Activated T-cell treated with anti-CD3 and anti-CD28 coated beads, Interleukin-2, amount 50 U/mL, for 72 hours (primary cell): ENCODE data around the gene AHCYL2. TPM values are rescaled to one million over a fixed set of nuclear protein-coding genes. Genes with fewer than 3 reads are reported as not detected.

Source experiments
- ATAC-seq, 2 donors: fragments of 150-1000 bp; cut with Tn5 transposase; replicated peaks in 1 of 2; 2 replicates each; pipeline ENCODE4 v1.10.0; 2021; ENCODE audit warnings: moderate library complexity in 2 of 2, mild to moderate bottlenecking in 1 of 2
- DNase-seq, 2 donors: peaks; one replicate each; pipeline ENCODE4 v3.0.0; 2021 to 2022; ENCODE audit warnings: mixed read lengths in 1 of 2
- H3K27ac Mint-ChIP-seq: one replicate; pipeline ENCODE4 v1.8.0; 2022; ENCODE audit warnings: mild to moderate bottlenecking, moderate library complexity, mixed read lengths
- H3K27me3 Mint-ChIP-seq: one replicate; pipeline ENCODE4 v1.8.0; 2022; ENCODE audit warnings: low read depth, mixed read lengths
- H3K36me3 Mint-ChIP-seq, 2 donors: one replicate each; pipeline ENCODE4 v1.8.0; 2022; ENCODE audit warnings: mixed read lengths in 2 of 2, mild to moderate bottlenecking in 1 of 2; ENCODE audit not compliant: insufficient read depth in 2 of 2
- H3K4me1 Mint-ChIP-seq: one replicate; pipeline ENCODE4 v1.8.0; 2022; ENCODE audit warnings: low read depth, mixed read lengths
- H3K4me3 Mint-ChIP-seq, 2 donors: one replicate each; pipeline ENCODE4 v1.8.0; 2022; ENCODE audit warnings: mild to moderate bottlenecking in 2 of 2, mixed read lengths in 2 of 2, moderate library complexity in 2 of 2
- H3K9me3 Mint-ChIP-seq, 2 donors: one replicate each; pipeline ENCODE4 v1.8.0; 2022; ENCODE audit warnings: mixed read lengths in 2 of 2
- total RNA-seq, 2 donors: library from RNA; stranded (reverse); gene quantifications; one replicate each; pipeline ENCODE4 v1.2.3, GENCODE V29; 2022

AHCYL2 gene
- total RNA-seq, result 10 to 100 TPM; 40.8 to 44.8 TPM

DNA sequence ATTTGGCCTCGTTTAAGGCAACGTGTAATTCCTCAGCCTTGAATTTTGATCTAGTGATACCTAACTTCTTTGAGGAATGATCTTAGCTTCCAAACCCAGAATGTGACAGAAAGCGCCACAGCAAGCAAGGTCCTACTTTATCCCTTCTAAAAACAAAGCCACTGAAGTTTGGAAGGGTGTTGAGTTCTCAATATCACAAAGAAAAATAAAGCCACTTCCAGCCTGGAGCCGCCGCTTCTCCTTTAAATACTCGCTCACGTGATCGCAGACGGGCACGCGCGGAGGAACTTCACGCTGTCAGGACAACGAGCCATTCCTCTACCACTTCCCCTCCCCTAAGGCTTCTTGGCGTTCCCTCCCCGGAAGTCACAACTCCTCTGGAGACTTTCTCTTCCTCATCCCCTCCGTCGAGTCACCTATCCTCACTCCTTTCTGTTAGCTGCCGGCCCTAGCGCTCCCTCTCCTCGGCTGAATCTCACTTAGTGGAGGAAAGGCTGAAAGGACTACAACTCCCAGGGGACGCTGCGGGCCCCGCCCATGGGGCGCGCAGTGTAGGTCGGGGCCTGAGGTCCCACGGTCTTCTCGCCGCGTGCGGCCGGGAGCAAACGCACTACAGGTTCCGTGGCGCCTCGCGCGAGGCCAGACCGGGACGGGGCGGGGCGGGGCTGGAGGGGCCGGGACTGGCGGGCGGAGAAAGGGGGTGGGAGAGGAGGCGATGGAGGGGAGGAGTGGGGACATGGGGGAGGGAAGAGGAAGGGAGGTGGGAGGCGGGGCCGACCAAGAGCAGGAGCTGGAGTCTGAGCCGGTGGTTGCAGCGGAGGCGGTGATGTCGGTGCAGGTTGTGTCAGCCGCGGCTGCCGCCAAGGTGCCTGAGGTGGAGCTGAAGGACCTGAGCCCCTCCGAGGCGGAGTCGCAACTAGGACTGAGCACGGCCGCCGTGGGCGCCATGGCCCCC is at the start of gene AHCYL2:
TSS of gene AHCYL2 (plus strand) at position 780 of the 955 bp plus-strand sequence.
- Mint-ChIP-seq H3K27ac (peak within 1 kb of the TSS; percentile 84), H3K4me1 (peaks cover 48% of the 10 kb centered on the region), H3K36me3 (no peaks in the 10 kb centered on the region), H3K4me3 (peak within 1 kb of the TSS; percentile 93 to 96), H3K27me3 (no peaks in the 10 kb centered on the region), H3K9me3 (no peaks in the 10 kb centered on the region)
- peak; percentile 93 to 94 for ATAC-seq
- peak; percentile 94 to 95 for DNase-seq

DNA sequence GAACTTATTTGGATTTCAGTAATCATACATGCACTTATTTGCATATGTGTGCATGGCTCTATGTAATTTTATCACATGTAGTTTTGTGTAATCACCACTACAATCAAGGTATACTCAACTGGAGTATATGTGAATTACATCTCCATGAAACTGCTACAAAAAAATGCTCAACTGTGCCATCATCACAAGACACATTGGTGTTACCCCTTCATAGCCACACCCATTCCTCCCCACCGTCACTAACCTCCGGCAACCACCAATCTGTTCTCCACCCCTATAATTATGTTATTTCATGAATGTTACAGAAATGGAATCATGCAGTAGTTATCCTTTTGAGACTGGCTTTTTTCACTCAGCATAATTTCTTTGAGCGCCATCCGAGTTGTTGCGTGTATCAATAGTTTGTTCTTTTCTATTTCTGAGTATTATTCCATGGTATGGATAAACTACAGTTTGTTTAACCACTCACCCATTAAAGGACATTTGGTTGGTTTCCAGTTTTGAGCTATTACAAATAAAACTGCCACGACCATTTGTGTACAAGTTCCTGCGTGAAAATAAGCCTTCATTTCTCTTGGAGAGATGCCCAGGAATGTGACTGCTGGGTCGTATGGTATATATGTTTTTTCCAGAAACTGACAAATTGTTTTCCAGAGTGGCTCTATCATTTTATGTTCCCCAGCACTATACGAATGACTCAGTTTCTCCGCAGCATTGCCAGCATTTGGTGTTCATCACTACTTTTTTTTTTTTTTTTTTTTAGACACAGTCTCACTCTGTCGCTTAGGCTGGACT is 47.7 kb upstream of the AHCYL2 start:
- Mint-ChIP-seq H3K4me1 (no peaks in the 10 kb centered on the region), H3K4me3 (no peak overlapping the region), H3K27ac (no peak overlapping the region), H3K9me3 (no peaks in the 10 kb centered on the region), H3K36me3 (no peaks in the 10 kb centered on the region), H3K27me3 (peaks cover 30% of the 10 kb centered on the region)
- DNase-seq (no peak), ATAC-seq (no peak)

DNA sequence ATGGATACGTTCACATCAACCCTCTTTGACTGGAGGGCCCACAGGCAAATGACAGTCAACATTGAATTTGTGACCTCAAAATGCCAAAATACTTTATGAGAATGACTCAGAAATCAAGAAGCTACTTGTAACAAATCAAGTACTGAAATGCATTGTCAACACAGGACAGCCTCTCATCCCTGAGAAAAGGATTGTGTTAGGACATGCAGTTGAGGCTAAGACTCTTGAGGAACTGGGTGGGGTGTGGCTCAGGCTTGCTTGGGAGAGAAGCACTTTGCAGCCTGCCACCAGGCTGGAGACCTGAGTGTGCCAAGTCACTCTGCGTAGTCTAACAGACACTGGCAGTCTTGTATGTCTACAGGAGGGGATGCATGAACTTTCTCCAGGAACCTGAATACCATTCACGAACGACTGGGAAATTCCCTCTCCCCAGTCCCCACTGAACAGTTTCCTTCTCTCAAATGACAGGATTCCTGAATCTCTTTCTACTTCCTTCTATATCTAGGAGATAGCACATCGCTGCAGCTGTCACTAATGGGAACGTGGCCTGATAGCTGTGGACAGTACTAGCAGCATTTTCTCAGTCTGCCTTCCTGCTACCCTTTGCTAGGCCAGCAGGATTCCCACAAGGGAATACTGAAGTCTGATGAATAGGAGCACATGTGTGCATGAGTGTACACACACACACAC is 39.7 kb upstream of the AHCYL2 start:
- Mint-ChIP-seq H3K36me3 (no peaks in the 10 kb centered on the region), H3K27me3 (peaks cover 49% of the 10 kb centered on the region), H3K27ac (no peak overlapping the region)

DNA sequence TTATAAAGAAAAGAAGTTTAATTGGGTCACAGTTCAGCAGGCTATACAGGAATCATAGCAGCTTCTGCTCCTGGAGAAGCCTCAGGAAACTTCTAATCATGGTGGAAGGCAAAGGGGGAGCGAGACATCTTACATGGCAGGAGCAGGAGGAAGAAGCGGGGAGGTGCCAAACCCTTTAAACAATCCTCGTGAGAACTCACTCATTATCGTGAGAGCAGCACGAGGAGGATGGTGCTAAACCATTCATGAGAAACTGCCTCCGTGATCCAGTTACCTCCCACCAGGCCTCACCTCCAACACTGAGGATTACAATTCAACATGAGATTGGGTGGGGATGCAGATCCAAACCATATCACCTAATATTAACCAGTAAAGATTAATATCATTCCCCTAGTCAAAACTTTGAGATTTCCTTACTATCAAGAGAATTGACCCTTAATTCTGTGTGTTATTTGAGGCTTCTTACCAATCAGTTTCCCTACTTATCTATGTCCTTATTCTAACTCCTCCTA is 38.0 kb upstream of the AHCYL2 start:
- Mint-ChIP-seq H3K9me3 (no peaks in the 10 kb centered on the region), H3K27ac (no peak overlapping the region), H3K4me3 (no peak overlapping the region), H3K36me3 (no peaks in the 10 kb centered on the region), H3K27me3 (peaks cover 50% of the 10 kb centered on the region), H3K4me1 (peaks cover 8% of the 10 kb centered on the region)
- DNase-seq (no peak), ATAC-seq (no peak)

More for the DNA sequence above, 39.7 kb upstream of the AHCYL2 start:
- DNase-seq (no peak), ATAC-seq (no peak)
- Mint-ChIP-seq H3K4me1 (peaks cover 8% of the 10 kb centered on the region), H3K9me3 (no peaks in the 10 kb centered on the region), H3K4me3 (no peak overlapping the region)

DNA sequence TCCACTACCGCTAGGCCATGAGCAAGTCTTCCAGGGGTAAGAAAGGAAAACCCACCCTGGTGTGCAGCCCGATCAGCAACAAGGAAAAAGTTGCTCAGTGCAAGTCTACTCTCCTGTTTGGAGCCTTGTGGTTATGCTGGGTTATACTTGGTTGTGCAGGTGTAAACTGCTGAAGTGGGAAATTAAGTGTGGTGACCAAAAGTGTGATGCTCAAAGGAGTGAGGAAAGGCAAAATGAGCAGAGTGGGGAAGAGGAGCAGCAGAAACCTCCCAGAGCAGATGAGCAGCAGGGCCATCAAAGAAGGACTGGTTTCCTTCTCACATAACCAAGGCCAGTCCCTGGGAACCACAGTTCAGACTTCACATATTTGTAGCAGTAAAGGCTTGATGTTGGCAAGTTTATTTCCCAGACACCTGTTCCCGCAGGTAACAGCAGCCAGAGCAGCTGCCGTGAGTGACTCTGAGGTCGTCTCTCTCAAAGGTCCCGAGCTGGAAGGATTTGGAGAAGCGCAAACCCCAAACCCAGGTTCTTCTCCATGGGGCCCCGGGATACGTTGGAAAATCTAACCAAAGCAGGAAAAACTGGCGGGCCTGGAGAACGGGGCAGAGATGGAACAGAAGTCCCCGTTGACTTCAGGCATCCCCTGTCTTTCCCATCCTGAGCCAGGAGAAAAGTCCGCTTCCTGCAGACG is 37.0 kb upstream of the AHCYL2 start:
- ATAC-seq (no peak), DNase-seq (no peak)
- H3K9me3 Mint-ChIP-seq, result no peaks in the 10 kb centered on the region
- H3K4me3 Mint-ChIP-seq, result peak overlapping the region; percentile 66 to 81
- peaks cover 8% of the 10 kb centered on the region for H3K4me1 Mint-ChIP-seq
- H3K27ac Mint-ChIP-seq, result no peak overlapping the region
- H3K27me3 Mint-ChIP-seq, result peaks cover 60% of the 10 kb centered on the region
- H3K36me3 Mint-ChIP-seq, result no peaks in the 10 kb centered on the region

DNA sequence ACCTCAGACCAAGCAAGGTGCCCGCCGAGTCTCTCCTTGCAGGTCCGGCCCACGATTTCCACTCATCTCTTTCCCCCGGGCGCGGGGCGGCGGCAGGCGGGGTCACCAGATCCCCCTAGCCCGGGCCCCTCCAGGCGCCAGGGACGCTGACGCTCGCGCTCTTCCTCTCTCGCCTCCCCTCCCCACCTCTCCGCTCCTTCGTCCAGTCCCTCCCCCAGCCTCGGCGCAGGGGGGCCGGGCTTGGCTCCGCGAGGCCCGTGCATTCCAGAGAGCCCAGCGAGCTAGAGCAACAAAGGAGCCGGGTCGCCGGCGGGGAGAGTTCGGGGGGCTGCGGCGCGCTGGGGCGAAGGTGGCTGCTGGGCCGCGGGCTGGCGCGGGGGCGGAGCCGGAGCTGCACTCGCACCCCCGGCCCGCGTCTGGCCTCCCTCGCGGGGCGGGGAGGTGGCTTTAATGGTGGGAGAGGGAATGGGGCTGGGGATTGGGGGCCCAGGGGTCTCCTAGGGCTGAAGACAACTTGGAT is 36.4 kb upstream of the AHCYL2 start, which contains the start of gene SMO:
TSS of gene SMO (plus strand) at position 262 of the 520 bp plus-strand sequence. CDS start 519 bp downstream, outside the sequence.
- H3K36me3 Mint-ChIP-seq, result no peaks in the 10 kb centered on the region
- H3K4me1 Mint-ChIP-seq, result peaks cover 8% of the 10 kb centered on the region
- peaks cover 64% of the 10 kb centered on the region for H3K27me3 Mint-ChIP-seq
- ATAC-seq, result peak; percentile 56 to 75
- H3K27ac Mint-ChIP-seq, result no peak within 1 kb of the TSS
- H3K4me3 Mint-ChIP-seq, result peak within 1 kb of the TSS; percentile 72 to 81
- peak; percentile 29 to 45 for DNase-seq
- H3K9me3 Mint-ChIP-seq, result no peaks in the 10 kb centered on the region

DNA sequence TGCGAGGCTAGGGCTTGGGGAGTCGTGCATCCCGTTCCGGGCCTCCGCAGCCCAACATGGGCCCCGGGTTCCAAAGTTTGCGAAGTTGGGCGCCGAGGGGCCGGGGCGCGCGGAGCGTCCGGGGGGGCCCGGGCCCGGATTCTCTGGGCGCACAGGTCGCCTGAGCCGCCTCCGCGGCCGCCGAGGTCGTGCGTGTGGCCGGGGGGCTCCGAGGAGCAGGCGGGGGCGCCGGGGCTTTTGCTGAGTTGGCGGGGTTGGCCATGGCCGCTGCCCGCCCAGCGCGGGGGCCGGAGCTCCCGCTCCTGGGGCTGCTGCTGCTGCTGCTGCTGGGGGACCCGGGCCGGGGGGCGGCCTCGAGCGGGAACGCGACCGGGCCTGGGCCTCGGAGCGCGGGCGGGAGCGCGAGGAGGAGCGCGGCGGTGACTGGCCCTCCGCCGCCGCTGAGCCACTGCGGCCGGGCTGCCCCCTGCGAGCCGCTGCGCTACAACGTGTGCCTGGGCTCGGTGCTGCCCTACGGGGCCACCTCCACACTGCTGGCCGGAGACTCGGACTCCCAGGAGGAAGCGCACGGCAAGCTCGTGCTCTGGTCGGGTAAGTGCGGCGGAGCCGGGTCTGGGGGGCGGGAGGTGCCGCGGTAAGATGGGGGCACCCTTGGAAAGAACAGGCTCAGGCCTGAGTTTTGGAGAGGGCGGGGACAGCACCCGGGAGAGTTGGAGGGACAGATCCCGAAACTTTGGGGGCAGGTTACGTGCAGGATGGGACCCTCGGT is 35.8 kb upstream of the AHCYL2 start:
- Mint-ChIP-seq H3K9me3 (no peaks in the 10 kb centered on the region), H3K36me3 (no peaks in the 10 kb centered on the region), H3K27ac (no peak overlapping the region), H3K27me3 (peaks cover 64% of the 10 kb centered on the region), H3K4me3 (peak overlapping the region; percentile 72 to 81), H3K4me1 (peaks cover 8% of the 10 kb centered on the region)
- ATAC-seq, result peak; percentile 60 to 64
- DNase-seq, result peak in 1 of 2 donors; percentile 15

DNA sequence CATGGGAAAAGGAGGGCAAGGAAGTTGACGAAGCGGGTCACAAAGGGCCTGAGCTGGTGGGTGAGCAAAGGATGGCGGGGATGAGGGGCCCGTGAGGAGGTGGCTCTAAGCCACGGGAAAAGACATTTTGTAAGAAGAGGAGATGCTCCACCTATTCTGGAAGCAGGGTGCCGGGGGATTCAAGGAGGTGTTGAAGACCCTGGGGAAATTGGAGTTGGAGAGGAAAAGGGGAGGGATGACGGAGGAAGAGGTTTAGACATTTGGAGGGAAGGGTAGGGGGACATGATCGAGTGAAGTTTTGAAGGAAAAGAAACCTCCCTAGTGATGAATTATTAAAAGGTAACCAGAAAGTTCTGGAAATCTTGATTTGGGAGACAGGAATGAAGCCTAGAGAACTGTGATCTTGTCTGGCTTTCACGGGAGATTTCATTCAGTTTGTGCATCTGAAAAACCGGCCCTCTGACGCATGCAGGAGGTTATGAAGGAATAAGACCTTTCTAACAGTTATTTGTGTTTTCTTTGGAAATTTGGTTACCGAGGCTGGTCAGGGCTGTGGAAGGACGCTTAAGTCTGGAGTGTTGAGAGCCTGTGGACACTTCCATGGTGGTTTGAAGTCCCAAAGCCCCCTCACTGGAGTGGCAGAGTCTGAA is 35.0 kb upstream of the AHCYL2 start:
- peaks cover 64% of the 10 kb centered on the region for H3K27me3 Mint-ChIP-seq

DNA sequence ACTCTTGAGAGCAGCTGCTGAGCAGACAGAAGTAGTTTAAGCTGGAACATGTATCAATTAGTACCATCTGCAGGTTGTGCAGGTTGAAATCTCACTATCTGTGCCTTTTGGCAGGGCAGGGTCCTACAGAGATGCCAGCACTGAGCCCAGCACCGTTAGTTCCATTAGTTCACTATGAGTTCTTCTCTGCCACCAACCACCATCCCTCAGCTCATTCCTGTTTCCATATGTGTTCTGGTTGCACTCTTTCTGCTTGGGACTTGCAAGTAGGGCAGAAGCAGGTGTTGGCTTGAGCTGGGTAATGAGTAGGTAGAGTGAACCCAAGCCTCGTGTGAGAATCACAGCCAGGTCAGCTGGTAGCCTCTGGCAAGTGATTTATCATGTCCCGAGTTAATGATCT is 33.6 kb upstream of the AHCYL2 start:
- DNase-seq, result no peak
- peaks cover 8% of the 10 kb centered on the region for H3K4me1 Mint-ChIP-seq
- ATAC-seq, result no peak
- H3K36me3 Mint-ChIP-seq, result no peaks in the 10 kb centered on the region
- H3K27me3 Mint-ChIP-seq, result peaks cover 54% of the 10 kb centered on the region
- no peak overlapping the region for H3K27ac Mint-ChIP-seq
- no peak overlapping the region for H3K4me3 Mint-ChIP-seq
- no peaks in the 10 kb centered on the region for H3K9me3 Mint-ChIP-seq

More for the DNA sequence above, 35.0 kb upstream of the AHCYL2 start:
- H3K36me3 Mint-ChIP-seq, result no peaks in the 10 kb centered on the region
- H3K4me1 Mint-ChIP-seq, result peaks cover 8% of the 10 kb centered on the region
- ATAC-seq, result no peak
- no peak overlapping the region for H3K27ac Mint-ChIP-seq
- DNase-seq, result no peak
- peak overlapping the region; percentile 72 to 79 for H3K4me3 Mint-ChIP-seq
- H3K9me3 Mint-ChIP-seq, result no peaks in the 10 kb centered on the region

DNA sequence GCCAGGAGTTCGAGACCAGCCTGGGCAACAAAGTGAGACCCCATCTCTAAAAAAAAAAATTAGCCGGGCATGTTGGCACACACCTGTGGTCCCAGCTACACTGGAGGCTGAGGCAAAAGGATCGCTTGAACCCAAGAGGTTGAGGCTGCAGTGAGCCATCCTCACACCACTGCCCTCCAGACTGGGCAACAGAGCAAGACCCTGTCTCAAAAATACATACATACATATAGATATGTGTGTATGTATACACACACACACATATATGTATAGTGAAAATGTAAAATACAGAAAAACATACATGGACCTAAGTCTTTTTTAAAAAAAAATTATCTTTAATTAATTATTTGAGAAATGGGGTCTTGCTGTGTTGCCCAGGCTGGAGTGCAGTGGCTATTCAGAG is 30.9 kb upstream of the AHCYL2 start:
- no peak for ATAC-seq
- H3K27me3 Mint-ChIP-seq, result peaks cover 43% of the 10 kb centered on the region
- peaks cover 8% of the 10 kb centered on the region for H3K4me1 Mint-ChIP-seq
- H3K36me3 Mint-ChIP-seq, result no peaks in the 10 kb centered on the region
- no peak overlapping the region for H3K4me3 Mint-ChIP-seq
- DNase-seq, result no peak
- H3K9me3 Mint-ChIP-seq, result no peaks in the 10 kb centered on the region
- H3K27ac Mint-ChIP-seq, result no peak overlapping the region

DNA sequence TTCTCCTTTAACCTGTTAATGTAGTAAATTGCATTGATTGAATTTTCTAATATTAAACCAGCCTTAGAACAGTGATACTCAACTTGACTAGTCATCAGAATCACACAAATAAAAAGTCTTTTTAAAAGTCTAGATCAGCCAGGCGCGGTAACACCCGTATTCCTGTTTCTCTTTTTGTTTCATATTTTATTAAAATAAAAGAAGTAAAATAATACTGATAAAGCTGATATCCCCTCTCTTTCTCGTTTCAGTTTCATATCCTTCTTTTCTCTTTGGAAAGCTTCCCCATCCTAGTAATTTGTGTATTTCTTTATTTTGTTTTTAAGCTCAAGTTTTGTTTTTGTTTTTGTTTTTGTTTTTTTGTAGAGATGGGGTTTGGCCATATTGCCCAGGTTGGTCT is 27.1 kb upstream of the AHCYL2 start:
- H3K9me3 Mint-ChIP-seq, result no peaks in the 10 kb centered on the region
- no peaks in the 10 kb centered on the region for H3K36me3 Mint-ChIP-seq
- no peaks in the 10 kb centered on the region for H3K4me1 Mint-ChIP-seq
- peaks cover 12% of the 10 kb centered on the region for H3K27me3 Mint-ChIP-seq
- no peak for DNase-seq
- no peak for ATAC-seq
- no peak overlapping the region for H3K27ac Mint-ChIP-seq
- no peak overlapping the region for H3K4me3 Mint-ChIP-seq
